A673 (cell line): ENCODE measurements around the gene MST1. TPM values are rescaled to one million over a fixed set of nuclear protein-coding genes. Genes with fewer than 3 reads are reported as not detected.

ENCODE experiments used
- BruUV-seq: library from RNA; stranded (reverse); fragments of 400-500 nt; replicated peaks from 2 replicates; lab custom pipeline; 2021; lab: Mats Ljungman, UMichigan
- CTCF ChIA-PET: fragments of 300-600 bp; sonication (Branson Sonifier 250); formaldehyde crosslinking; loops from one replicate; lab custom pipeline; 2022; ENCODE audit warnings: antibody characterized with exemption; lab: Charles Lee
- POLR2A ChIA-PET: fragments of 300-600 bp; sonication (Branson Sonifier 250); formaldehyde crosslinking; loops from one replicate; lab custom pipeline; 2022; ENCODE audit warnings: antibody characterized with exemption; ENCODE audit not compliant: low non-redundant PET; lab: Charles Lee
- DNase-seq: peaks from one replicate; pipeline ENCODE4 v3.0.0-alpha.2; 2015; ENCODE audit warnings: low spot score
- H3K27ac ChIP-seq: fragments of 200-600 bp; sonication (generic); 2 replicates; pipeline ENCODE4 v1.5.1; 2016; ENCODE audit warnings: mixed run types, low read depth, mild to moderate bottlenecking, mixed read lengths, antibody characterized with exemption, low read length; ENCODE audit not compliant: poor library complexity, severe bottlenecking
- H3K27me3 ChIP-seq: fragments of 200-600 bp; sonication (generic); replicated peaks from 2 replicates; pipeline ENCODE4 v1.6.1; 2017; ENCODE audit warnings: mixed run types, low read depth, mild to moderate bottlenecking, mixed read lengths, antibody characterized with exemption, low read length; ENCODE audit not compliant: insufficient read depth, poor library complexity
- H3K36me3 ChIP-seq: fragments of 200-600 bp; sonication (generic); 2 replicates; pipeline ENCODE4 v1.6.1; 2016; ENCODE audit warnings: mixed run types, mild to moderate bottlenecking, mixed read lengths, antibody characterized with exemption, low read length; ENCODE audit not compliant: insufficient read depth, poor library complexity, severe bottlenecking
- H3K4me1 ChIP-seq: fragments of 200-600 bp; sonication (generic); 2 replicates; pipeline ENCODE4 v1.6.1; 2017; ENCODE audit warnings: mixed run types, mild to moderate bottlenecking, mixed read lengths, antibody characterized with exemption, low read length; ENCODE audit not compliant: insufficient read depth, poor library complexity, severe bottlenecking
- H3K4me3 ChIP-seq: fragments of 200-600 bp; sonication (generic); 2 replicates; pipeline ENCODE4 v1.5.1; 2016; ENCODE audit warnings: low read depth, mixed run types, mild to moderate bottlenecking, mixed read lengths, low read length; ENCODE audit not compliant: poor library complexity, severe bottlenecking
- H3K9me3 ChIP-seq: fragments of 200-600 bp; sonication (generic); 2 replicates; pipeline ENCODE4 v1.6.1; 2016; ENCODE audit warnings: mixed run types, low read depth, mild to moderate bottlenecking, mixed read lengths, antibody characterized with exemption, low read length; ENCODE audit not compliant: poor library complexity, severe bottlenecking
- CTCF ChIP-seq: fragments of 300-800, 200-600 bp; sonication (generic); conservative IDR thresholded peaks from 2 replicates; pipeline ENCODE4 v1.5.1; 2017; ENCODE audit warnings: low read depth, mild to moderate bottlenecking, antibody characterized with exemption, low read length, moderate library complexity, mixed read lengths
- EZH2 ChIP-seq: fragments of 200-600 bp; sonication (generic); IDR thresholded peaks from 2 replicates; pipeline ENCODE4 v1.6.1; 2017; ENCODE audit warnings: borderline replicate concordance, low read depth, mild to moderate bottlenecking, mixed read lengths, antibody characterized with exemption, low read length; ENCODE audit not compliant: poor library complexity, severe bottlenecking
- intact Hi-C: fragments of 100-400 bp; cut with micrococcal nuclease; formaldehyde crosslinking; loops from one replicate; pipeline ENCODE4 v1.10.0; 2022; ENCODE audit not compliant: unreplicated experiment
- total RNA-seq: library from RNA; stranded (reverse); gene quantifications from 2 replicates; pipeline ENCODE4 v1.2.3, GENCODE V29; 2021

Gene MST1
- total RNA-seq, 1 experiment from 2014 or later: 3.7 TPM

GRCh38 chr3:49733551-49733950 lies 44.3 kb upstream of the MST1 start:
- H3K27ac ChIP-seq: no peak overlapping the region
- H3K36me3 ChIP-seq: no peaks in the 10 kb centered on the region
- intact Hi-C loops: no loop called here
- ChIA-PET POLR2A (no interaction called here), CTCF (no interaction called here)
- BruUV-seq: no TSS peak
- no peaks in the 10 kb centered on the region for H3K9me3 ChIP-seq
- TF ChIP-seq CTCF (no peak), EZH2 (no peak)
- DNase-seq: no peak
- no peaks in the 10 kb centered on the region for H3K27me3 ChIP-seq
- no peak overlapping the region for H3K4me3 ChIP-seq
- no peaks in the 10 kb centered on the region for H3K4me1 ChIP-seq

GRCh38 chr3:49732597-49732996 lies 43.3 kb upstream of the MST1 start:
- Histone ChIP-seq H3K4me3 (no peak overlapping the region), H3K27me3 (no peaks in the 10 kb centered on the region), H3K9me3 (no peaks in the 10 kb centered on the region), H3K4me1 (no peaks in the 10 kb centered on the region), H3K36me3 (no peaks in the 10 kb centered on the region), H3K27ac (no peak overlapping the region)
- POLR2A ChIA-PET: no interaction called here
- no TSS peak for BruUV-seq
- intact Hi-C loops: no loop called here
- CTCF ChIA-PET: no interaction called here
- TF ChIP-seq CTCF: no peak
- no peak for DNase-seq

GRCh38 chr3:49729966-49730609 lies 40.8 kb upstream of the MST1 start:
- Histone ChIP-seq H3K27me3 (no peaks in the 10 kb centered on the region), H3K36me3 (no peaks in the 10 kb centered on the region), H3K4me3 (no peak overlapping the region), H3K9me3 (no peaks in the 10 kb centered on the region), H3K4me1 (no peaks in the 10 kb centered on the region), H3K27ac (no peak overlapping the region)
- intact Hi-C loops: loop anchor here (10.0 kb wide), 1 partner anchor 115 kb away; no protein-coding TSS in a partner anchor
- TF ChIP-seq EZH2 (no peak), CTCF (no peak)
- ChIA-PET POLR2A (no interaction called here), CTCF (no interaction called here)
- no peak for DNase-seq
- no TSS peak for BruUV-seq
